Islet precursor cell (in vitro differentiated cells): Measurements from ENCODE around the gene L1TD1.
"Not testable (repeated sequence)": the region's sequence is repeated elsewhere in the genome, so short reads cannot be mapped to it uniquely, and the experiment has no call there.

Experiments
- DNase-seq: peaks from one replicate; pipeline ENCODE4 v3.0.0-alpha.2; 2018

Gene L1TD1

DNA sequence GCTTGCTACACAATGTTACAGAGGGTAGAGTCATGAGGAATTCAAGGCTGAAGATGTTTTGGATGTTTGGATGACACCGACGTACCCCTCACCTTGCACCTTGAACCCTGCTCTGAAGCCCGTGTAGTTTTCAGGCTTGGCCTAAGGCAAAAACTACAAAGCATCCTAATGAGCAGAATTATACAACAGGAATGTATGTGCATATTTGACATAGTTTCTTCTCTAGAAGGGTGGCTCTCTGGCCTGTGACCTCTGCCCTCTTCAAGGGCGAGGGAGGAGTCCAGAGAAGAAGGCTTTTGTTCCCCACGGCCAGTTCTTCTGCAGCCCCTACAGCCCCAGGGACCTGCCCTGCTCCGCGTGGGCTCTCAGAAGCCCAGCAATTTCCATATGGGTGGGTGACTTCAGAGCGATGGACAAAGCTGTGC, 43.3 kb downstream of the L1TD1 start:
- DNase-seq, result peak; percentile 87

- DNase-seq, result no peak
Measured at GRCh38 chr1:62238507-62238906, 43.9 kb downstream of the L1TD1 start.

DNA sequence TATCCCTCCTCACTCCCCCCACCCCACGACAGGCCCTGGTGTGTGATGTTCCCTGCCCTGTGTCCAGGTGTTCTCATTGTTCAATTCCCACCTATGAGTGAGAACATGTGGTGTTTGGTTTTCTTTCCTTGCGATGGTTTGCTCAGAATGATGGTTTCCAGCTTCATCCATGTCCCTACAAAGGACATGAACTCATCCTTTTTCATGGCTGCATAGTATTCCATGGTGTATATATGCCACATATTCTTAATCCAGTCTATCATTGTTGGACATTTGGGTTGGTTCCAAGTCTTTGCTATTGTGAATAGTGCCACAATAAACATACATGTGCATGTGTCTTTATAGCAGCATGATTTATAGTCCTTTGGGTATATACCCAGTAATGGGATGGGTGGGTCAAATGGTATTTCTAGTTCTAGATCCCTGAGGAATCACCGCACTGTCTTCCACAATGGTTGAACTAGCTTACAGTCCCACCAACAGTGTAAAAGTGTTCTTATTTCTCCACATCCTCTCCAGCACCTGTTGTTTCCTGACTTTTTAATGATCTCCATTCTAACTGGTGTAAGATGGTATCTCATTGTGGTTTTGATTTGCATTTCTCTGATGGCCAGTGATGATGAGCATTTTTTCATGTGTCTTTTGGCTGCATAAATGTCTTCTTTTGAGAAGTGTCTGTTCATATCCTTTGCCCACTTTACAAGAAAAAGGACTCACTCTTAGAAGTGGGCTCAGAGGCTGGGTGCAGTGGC, 45.2 kb downstream of the L1TD1 start:
- DNase-seq, result not testable (repeated sequence)

GRCh38 chr1:62240651-62241370, 46.2 kb downstream of the L1TD1 start:
- no peak for DNase-seq

- no peak for DNase-seq
Measured at GRCh38 chr1:62241371-62242131, 46.9 kb downstream of the L1TD1 start.

- DNase-seq, result not testable (repeated sequence)
Measured at GRCh38 chr1:62244380-62244779, 49.7 kb downstream of the L1TD1 start.

- DNase-seq, result peak; percentile 60
Measured at GRCh38 chr1:62245201-62245600, 50.6 kb downstream of the L1TD1 start.

- peak; percentile 57 for DNase-seq
Measured at GRCh38 chr1:62247391-62248168, 52.9 kb downstream of the L1TD1 start.

DNA sequence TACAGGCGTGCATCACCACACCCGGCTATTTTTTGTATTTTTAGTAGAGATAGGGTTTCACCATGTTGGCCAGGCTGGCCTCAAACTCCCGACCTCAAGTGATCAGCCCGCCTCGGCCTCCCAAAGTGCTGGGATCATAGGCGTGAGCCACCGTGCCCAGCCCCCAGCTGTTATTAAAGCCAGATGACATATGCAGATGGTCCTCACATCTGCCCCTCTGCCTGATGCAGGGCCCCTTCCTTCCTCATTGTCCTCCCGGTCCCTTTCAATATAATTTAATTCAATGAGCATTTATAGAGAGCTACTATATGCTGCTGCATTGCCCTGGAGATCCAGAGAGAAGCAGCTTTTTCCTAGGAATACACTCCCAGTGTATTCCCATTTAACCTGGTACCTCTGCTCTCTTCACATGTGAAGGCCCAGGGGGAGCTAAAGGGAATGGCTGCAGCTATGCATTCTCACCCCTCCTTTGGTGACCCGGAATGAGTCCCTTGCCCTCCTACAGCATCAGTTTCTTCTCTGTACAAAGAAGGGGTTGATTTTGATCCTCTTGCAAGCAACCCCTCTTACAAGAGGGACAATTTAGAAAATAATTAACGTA, 55.6 kb downstream of the L1TD1 start:
- DNase-seq, result no peak

GRCh38 chr1:62259551-62259950, 64.9 kb downstream of the L1TD1 start:
- DNase-seq, result no peak

DNA sequence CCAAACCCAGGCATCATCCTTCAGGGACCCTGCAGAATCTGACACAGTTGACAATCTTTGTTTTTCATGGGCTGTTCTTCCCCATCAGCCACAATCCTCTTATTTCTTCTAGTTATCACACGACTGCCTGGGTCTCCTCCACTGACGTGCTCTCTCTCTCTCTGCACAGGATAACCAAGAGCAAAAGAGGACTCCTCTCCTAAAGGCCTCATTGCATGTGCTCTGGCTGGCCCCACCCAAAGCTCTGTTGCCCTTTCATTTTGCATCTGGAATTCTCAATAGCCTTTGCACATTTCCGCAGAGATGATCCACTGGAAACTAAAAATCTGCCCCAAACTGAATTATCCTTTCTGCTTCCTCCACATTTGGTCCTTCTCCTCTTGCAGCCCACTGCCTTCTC, 66.0 kb downstream of the L1TD1 start:
- no peak for DNase-seq
